ENCODE measurements around the gene RNF113B.

The RNF113B gene

GRCh38 chr13:98144027-98144741, 32.9 kb downstream of the RNF113B start:
- no peaks in the 10 kb centered on the region for H3K9me3 ChIP-seq (ENCODE audit: control insufficient read depth, insufficient read depth, low read length)
- H3K27me3 ChIP-seq (ENCODE audit: control insufficient read depth, low read length): peaks cover 8% of the 10 kb centered on the region
- H3K27ac ChIP-seq (ENCODE audit: low read depth, low read length): no peak overlapping the region
- no peaks in the 10 kb centered on the region for H4K20me1 ChIP-seq (ENCODE audit: control insufficient read depth, insufficient read depth, low read depth, low read length)
- TF ChIP-seq CTCF (IDR thresholded peaks at IDR 0.05; ENCODE audit: low read depth, low read length, poor library complexity, severe bottlenecking): no peak
- TF ChIP-seq EZH2phosphoT487 (IDR thresholded peaks at IDR 0.05; ENCODE audit: borderline replicate concordance, low read length): no peak
- no peaks in the 10 kb centered on the region for H3F3A ChIP-seq (ENCODE audit: control insufficient read depth, insufficient read depth)
- no peak overlapping the region for H3K4me3 ChIP-seq (ENCODE audit: low read length)
- no peaks in the 10 kb centered on the region for H3K79me2 ChIP-seq (ENCODE audit: control insufficient read depth, low read length)
- H3K4me2 ChIP-seq (ENCODE audit: low read length): no peak overlapping the region
- H3K36me3 ChIP-seq (ENCODE audit: control insufficient read depth, low read length): no peaks in the 10 kb centered on the region
- H3K9me2 ChIP-seq (replicated peaks; ENCODE audit: control insufficient read depth, low read length): no peaks in the 10 kb centered on the region
- H3K4me1 ChIP-seq (ENCODE audit: control insufficient read depth, low read length): no peaks in the 10 kb centered on the region

GRCh38 chr13:98143601-98144026, 33.5 kb downstream of the RNF113B start:
- Histone ChIP-seq H3K9me3 (ENCODE audit: control insufficient read depth, insufficient read depth, low read length) (no peaks in the 10 kb centered on the region), H3K27ac (ENCODE audit: low read depth, low read length) (no peak overlapping the region), H3K9me2 (replicated peaks; ENCODE audit: control insufficient read depth, low read length) (no peaks in the 10 kb centered on the region), H3K36me3 (ENCODE audit: control insufficient read depth, low read length) (no peaks in the 10 kb centered on the region), H3K27me3 (ENCODE audit: control insufficient read depth, low read length) (peaks cover 8% of the 10 kb centered on the region), H3F3A (ENCODE audit: control insufficient read depth, insufficient read depth) (no peaks in the 10 kb centered on the region), H3K4me2 (ENCODE audit: low read length) (no peak overlapping the region), H3K4me3 (ENCODE audit: low read length) (no peak overlapping the region), H4K20me1 (ENCODE audit: control insufficient read depth, insufficient read depth, low read depth, low read length) (no peaks in the 10 kb centered on the region), H3K4me1 (ENCODE audit: control insufficient read depth, low read length) (no peaks in the 10 kb centered on the region), H3K79me2 (ENCODE audit: control insufficient read depth, low read length) (no peaks in the 10 kb centered on the region)
- no peak for TF ChIP-seq CTCF (IDR thresholded peaks at IDR 0.05; ENCODE audit: low read depth, low read length, poor library complexity, severe bottlenecking)
- no peak for TF ChIP-seq EZH2phosphoT487 (IDR thresholded peaks at IDR 0.05; ENCODE audit: borderline replicate concordance, low read length)

GRCh38 chr13:98143157-98143553, 33.9 kb downstream of the RNF113B start:
- H3K79me2 ChIP-seq (ENCODE audit: control insufficient read depth, low read length): no peaks in the 10 kb centered on the region
- no peaks in the 10 kb centered on the region for H3K4me1 ChIP-seq (ENCODE audit: control insufficient read depth, low read length)
- H3K4me2 ChIP-seq (ENCODE audit: low read length): no peak overlapping the region
- H3F3A ChIP-seq (ENCODE audit: control insufficient read depth, insufficient read depth): no peaks in the 10 kb centered on the region
- H3K9me2 ChIP-seq (replicated peaks; ENCODE audit: control insufficient read depth, low read length): no peaks in the 10 kb centered on the region
- no peak overlapping the region for H3K4me3 ChIP-seq (ENCODE audit: low read length)
- no peak overlapping the region for H3K27ac ChIP-seq (ENCODE audit: low read depth, low read length)
- H3K36me3 ChIP-seq (ENCODE audit: control insufficient read depth, low read length): no peaks in the 10 kb centered on the region
- peaks cover 8% of the 10 kb centered on the region for H3K27me3 ChIP-seq (ENCODE audit: control insufficient read depth, low read length)
- H4K20me1 ChIP-seq (ENCODE audit: control insufficient read depth, insufficient read depth, low read depth, low read length): no peaks in the 10 kb centered on the region
- TF ChIP-seq CTCF (IDR thresholded peaks at IDR 0.05; ENCODE audit: low read depth, low read length, poor library complexity, severe bottlenecking) (no peak), EZH2phosphoT487 (IDR thresholded peaks at IDR 0.05; ENCODE audit: borderline replicate concordance, low read length) (no peak)
- no peaks in the 10 kb centered on the region for H3K9me3 ChIP-seq (ENCODE audit: control insufficient read depth, insufficient read depth, low read length)

Data from DOHH2 (cell line).